Colonic mucosa (tissue), 4 donors: ENCODE measurements around the gene STAT5B. TPM values are rescaled to one million over a fixed set of nuclear protein-coding genes. Genes with fewer than 3 reads are reported as not detected.

Experiments
- DNase-seq: peaks from one replicate; pipeline ENCODE4 v3.0.0-alpha.2; 2020
- H3K27ac ChIP-seq: fragments of 200-600 bp; one replicate; pipeline ENCODE4 v1.8.0; 2021
- H3K27me3 ChIP-seq: fragments of 200-600 bp; one replicate; pipeline ENCODE4 v1.8.0; 2021
- H3K36me3 ChIP-seq: fragments of 200-600 bp; one replicate; pipeline ENCODE4 v1.8.0; 2021
- H3K4me1 ChIP-seq: fragments of 200-600 bp; one replicate; pipeline ENCODE4 v1.8.0; 2021; ENCODE audit warnings: mild to moderate bottlenecking
- H3K4me3 ChIP-seq: fragments of 200-600 bp; one replicate; pipeline ENCODE4 v1.8.0; 2021
- H3K9ac ChIP-seq, 2 donors: one replicate each; pipeline ENCODE4 v1.7.0; 2013; ENCODE audit warnings: control low read depth in 2 of 2, low read depth in 2 of 2, low read length in 2 of 2
- H3K9me3 ChIP-seq: fragments of 200-600 bp; one replicate; pipeline ENCODE4 v1.8.0; 2021
- intact Hi-C: fragments of 100-400 bp; cut with DNase I; formaldehyde crosslinking; loops from one replicate; pipeline ENCODE4 v1.14.1; 2022
- total RNA-seq, 2 donors: library from RNA; stranded (reverse); fragmentation: NEBNext Ultra II Directional in 1 of 2; extraction: Animal tissue kit (Norgen Biotek cat#: 25700) in 1 of 2; gene quantifications; one replicate each; pipeline ENCODE4 v1.2.1, GENCODE V29; 2021
- TF ChIP-seq, protein P1 (sequence below): fragments of 200-600 bp; IDR thresholded peaks from one replicate; pipeline ENCODE4 v1.8.0; 2022; ENCODE audit warnings: antibody characterized with exemption, mild to moderate bottlenecking
- donor health status: healthy.
- donor health status: DM: no; HTN: no; CAD: no.
- donor health status: DM: no; HTN: no; CAD: no.

The STAT5B gene
- total RNA-seq, 2 donors from 2014 or later, result 29.3 to 38.4 TPM

DNA sequence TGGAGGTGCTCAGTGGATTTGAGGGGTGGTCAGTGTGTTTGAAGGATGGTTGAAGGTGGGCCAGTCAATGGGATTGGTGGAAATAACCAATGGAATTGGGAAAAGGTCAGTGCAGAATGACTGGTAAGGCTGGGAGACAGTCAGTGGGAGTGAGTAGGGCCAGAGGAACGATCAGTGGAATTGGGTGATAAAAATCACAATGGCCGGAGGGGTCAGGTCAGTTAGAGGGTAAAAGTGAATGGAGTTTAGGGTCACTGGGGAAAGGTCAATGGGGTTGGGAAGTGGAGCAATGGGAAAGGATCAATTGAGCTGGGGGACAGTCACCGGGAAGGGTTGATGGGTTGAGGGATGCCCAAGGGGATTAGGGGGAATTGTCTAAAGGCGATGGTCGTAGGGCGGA, 110.4 kb downstream of the STAT5B start:
- intact Hi-C loops, result no loop called here
- TF ChIP-seq, protein P1, sequence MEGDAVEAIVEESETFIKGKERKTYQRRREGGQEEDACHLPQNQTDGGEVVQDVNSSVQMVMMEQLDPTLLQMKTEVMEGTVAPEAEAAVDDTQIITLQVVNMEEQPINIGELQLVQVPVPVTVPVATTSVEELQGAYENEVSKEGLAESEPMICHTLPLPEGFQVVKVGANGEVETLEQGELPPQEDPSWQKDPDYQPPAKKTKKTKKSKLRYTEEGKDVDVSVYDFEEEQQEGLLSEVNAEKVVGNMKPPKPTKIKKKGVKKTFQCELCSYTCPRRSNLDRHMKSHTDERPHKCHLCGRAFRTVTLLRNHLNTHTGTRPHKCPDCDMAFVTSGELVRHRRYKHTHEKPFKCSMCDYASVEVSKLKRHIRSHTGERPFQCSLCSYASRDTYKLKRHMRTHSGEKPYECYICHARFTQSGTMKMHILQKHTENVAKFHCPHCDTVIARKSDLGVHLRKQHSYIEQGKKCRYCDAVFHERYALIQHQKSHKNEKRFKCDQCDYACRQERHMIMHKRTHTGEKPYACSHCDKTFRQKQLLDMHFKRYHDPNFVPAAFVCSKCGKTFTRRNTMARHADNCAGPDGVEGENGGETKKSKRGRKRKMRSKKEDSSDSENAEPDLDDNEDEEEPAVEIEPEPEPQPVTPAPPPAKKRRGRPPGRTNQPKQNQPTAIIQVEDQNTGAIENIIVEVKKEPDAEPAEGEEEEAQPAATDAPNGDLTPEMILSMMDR, result no peak
- Histone ChIP-seq H3K27ac (no peak overlapping the region), H3K36me3 (no peaks in the 10 kb centered on the region), H3K4me1 (no peaks in the 10 kb centered on the region), H3K27me3 (no peaks in the 10 kb centered on the region), H3K9me3 (no peaks in the 10 kb centered on the region), H3K9ac (no peak overlapping the region), H3K4me3 (no peak overlapping the region)
- DNase-seq, result no peak

DNA sequence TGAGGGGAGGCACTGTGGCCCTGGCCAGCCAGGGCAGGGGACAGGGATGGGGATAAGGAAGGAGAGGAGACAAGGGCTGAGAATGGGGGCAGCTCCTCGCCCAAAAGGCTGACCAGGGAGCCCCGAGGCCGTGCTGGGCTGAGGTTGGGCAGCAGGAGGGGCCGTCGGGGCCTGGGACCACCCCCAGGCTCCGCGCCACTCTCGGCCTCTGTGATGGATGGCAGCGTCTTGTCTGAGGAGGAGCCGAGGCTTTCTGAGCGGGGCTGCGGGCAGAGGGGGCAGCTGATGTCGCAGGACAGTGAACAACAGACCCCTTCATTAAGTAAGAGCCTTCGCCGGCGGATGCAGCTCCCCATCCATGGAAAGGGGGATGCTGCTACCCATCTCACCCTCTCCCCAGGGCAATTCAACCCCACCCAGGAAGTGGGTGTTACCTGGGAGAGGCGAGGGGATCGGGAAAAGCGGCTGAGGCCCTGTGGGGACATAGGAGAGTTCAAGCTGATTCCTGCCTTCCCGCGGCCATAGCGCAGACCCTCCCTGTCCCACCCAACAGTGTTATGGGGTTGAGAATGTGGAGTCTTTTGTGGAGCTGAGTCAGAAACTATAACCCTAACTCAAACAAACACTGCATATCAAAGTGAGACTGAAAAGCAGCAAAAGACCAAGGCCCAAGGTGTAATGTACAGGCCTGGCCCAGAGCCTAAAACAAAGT, 112.3 kb downstream of the STAT5B start:
- Histone ChIP-seq H3K4me1 (no peaks in the 10 kb centered on the region), H3K9ac (no peak overlapping the region), H3K9me3 (no peaks in the 10 kb centered on the region), H3K27ac (no peak overlapping the region), H3K4me3 (no peak overlapping the region), H3K27me3 (no peaks in the 10 kb centered on the region), H3K36me3 (no peaks in the 10 kb centered on the region)
- intact Hi-C loops, result no loop called here
- DNase-seq, result no peak
- TF ChIP-seq, protein P1, result no peak

DNA sequence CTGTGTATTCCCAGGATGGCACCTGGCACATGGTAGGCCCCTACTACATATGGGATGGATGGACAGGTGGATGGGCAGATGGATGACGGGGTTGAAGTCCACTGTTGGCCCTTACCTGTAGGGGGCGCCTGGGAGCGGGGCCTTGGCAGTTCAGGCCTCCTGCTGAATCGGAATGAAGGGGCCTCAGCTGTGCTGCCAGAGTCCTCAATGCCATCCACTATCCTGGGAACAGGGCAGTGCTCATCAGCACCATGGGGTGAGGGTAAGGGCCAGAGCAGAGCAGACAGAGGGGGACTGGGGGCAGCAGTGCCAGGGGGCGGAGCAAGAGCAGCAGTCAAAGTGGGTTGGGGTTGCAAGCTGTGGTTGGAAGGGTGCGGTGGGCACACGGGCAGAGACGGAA, 113.1 kb downstream of the STAT5B start:
- H3K27ac ChIP-seq, result no peak overlapping the region
- TF ChIP-seq, protein P1, result peak; percentile 18
- H3K4me1 ChIP-seq, result no peaks in the 10 kb centered on the region
- no peak overlapping the region for H3K4me3 ChIP-seq
- no peaks in the 10 kb centered on the region for H3K27me3 ChIP-seq
- H3K9me3 ChIP-seq, result no peaks in the 10 kb centered on the region
- no peak overlapping the region for H3K9ac ChIP-seq
- DNase-seq, result peak; percentile 52
- no peaks in the 10 kb centered on the region for H3K36me3 ChIP-seq
- intact Hi-C loops, result no loop called here

DNA sequence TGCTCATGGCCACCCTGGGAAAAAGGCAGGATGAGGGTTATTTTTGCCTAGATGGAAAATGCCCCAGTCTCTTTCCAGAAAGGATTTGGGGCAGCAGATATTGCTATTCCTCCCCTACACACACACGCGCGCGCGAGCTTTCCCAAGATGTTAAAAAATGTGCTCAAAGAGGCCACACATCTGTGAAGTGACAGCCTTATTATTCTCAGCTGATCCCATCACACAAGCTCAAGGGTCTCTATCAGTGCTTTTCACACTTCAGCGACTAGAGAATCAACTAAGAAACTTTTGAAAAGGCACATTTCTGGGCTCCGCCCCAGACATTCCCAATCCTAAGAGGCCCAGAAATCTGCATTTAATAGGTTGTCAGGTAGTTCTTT, 115.7 kb downstream of the STAT5B start:
- Histone ChIP-seq H3K9me3 (no peaks in the 10 kb centered on the region), H3K27ac (no peak overlapping the region), H3K36me3 (no peaks in the 10 kb centered on the region), H3K27me3 (no peaks in the 10 kb centered on the region), H3K4me3 (no peak overlapping the region), H3K4me1 (no peaks in the 10 kb centered on the region), H3K9ac (no peak overlapping the region)
- TF ChIP-seq, protein P1, result no peak
- intact Hi-C loops, result no loop called here
- DNase-seq, result no peak

DNA sequence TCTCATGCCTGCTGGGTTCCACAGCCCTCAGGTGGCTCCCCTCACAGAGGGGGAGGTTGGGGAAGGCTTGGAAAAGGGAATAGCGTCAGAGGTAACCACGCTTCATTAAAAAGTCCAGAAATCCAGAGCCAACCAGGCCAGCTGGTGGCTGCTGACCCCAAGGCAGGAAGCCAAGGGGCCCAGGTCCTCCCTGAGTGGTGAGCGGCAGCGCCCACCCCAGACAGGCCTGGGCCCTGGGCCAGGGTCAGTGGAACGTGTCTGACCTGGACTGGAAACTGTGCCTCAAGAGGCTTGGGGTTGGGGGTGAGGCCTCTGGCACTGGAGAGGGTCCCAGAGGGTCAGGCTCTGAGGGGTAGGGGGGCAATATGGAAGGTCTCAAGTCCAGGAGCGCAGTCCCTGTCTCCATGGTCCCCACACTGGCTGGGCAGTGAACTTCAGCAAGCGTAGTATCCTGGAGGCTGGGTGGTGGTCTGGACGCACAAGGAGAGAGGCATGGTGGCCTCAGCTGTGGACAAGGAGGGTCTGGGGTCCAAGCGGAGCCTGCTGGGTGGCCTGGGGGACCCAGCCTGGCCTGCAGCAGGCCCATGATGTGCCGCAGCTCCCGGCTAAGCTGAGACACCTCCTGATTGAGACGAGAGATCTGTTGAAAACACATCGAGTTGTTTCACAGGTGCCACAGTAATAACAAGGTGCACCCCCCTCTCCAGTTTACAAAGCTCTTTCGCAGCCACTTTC, 116.2 kb downstream of the STAT5B start:
- Histone ChIP-seq H3K9me3 (no peaks in the 10 kb centered on the region), H3K4me1 (no peaks in the 10 kb centered on the region), H3K27ac (no peak overlapping the region), H3K36me3 (no peaks in the 10 kb centered on the region), H3K27me3 (no peaks in the 10 kb centered on the region), H3K4me3 (no peak overlapping the region), H3K9ac (no peak overlapping the region)
- intact Hi-C loops, result no loop called here
- TF ChIP-seq, protein P1, result no peak
- no peak for DNase-seq
